ENCODE data around the gene GRSF1.
A peak's percentile ranks its signal among the peaks of the same experiment; 100 is the strongest.
"Not testable (repeated sequence)": the region's sequence is repeated elsewhere in the genome, so short reads cannot be mapped to it uniquely, and the experiment has no call there.

The GRSF1 gene

DNA sequence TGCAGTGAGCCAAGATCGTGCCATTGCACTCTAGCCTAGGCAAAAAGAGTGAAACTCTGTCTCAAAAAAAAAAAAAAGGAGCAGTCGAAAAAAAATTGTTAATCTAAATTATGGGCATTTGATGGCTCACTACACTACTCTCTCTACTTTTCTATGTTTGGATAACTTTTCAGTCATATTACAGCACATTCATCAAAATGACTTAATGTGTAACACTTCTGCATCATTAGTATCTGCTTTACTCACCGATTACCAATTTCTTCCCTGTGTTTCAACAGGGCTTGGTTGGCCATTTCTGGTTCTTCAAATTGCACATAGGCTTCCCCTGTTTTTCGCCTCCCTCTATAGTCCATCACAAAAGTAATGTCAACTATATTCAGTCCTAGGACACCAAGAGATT is 8.4 kb downstream of the GRSF1 start:
- DNase-seq: no peak

DNA sequence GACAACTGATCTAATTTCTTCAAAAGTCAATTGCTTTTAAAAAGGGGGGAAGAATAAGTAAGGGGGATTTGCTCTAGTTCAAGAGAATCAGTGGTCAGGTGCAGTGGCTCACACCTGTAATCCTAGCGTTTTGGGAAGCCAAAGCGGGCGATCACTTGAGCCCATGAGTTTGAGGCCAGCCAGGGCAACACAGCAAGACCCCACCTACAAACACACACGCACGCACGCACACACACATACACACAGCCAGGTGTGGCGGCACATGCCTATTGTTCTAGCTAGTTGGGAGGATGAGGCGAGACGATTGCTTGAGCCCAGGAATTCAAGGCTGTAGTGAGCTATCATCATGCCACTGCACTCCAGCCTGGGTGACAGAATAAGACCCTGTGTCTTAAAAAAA is 9.6 kb downstream of the GRSF1 start:
- no peak for DNase-seq

DNA sequence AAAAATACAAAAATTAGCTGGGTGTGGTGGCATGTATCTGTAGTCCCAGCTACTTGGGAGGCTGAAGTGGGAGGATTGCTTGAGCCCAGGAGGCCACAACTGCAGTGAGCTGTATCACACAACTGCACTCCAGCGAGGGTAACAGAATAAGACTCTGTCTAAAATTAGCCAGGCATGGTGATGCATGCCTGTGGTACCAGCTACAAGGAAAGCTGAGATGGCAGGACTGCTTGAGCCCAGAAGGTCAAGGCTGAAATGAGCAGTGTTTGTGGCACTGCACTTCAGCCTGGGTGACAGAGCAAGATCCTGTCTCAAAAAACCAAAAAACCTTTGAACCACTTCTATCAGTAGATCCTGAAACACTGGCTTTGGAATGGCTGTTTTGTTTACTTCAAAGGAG is 10.2 kb downstream of the GRSF1 start:
- DNase-seq: no peak

DNA sequence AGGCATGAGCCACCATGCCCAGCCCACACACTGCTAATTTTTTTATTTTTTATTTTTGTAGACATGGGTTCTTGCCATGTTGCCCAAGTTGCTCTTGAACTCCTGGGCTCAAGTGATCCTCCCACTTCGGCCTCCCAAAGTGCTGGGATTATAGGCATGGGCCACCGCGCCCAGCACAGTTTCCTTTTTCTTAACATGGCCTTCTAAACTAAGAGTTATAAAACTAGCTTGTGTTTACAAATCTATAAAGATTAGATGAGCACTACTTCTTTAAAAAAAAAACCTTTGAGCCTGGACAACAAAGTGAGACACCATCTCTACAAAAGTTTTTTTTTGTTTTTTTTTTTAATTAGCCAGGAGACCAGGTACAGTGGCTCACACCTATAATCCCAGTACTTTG is 10.7 kb downstream of the GRSF1 start:
- no peak for DNase-seq

DNA sequence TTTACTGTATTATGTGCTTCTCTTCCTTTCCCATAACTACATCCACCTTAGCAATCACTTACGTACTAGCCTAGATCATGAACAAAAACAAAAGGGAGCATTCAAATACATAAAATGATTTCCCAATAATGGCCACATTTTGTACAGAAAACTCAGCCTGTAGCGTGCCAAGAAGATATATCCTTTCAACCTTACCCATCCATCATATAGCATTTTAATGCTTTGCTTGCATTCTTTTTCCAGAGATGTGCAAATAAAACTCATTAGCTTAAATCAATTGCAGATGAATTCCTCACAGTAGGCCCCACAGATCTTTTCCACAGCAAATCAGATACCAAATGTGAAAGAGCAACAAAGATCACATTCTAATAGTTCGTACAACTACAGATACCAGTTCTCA is 20.8 kb downstream of the GRSF1 start:
- DNase-seq: no peak

DNA sequence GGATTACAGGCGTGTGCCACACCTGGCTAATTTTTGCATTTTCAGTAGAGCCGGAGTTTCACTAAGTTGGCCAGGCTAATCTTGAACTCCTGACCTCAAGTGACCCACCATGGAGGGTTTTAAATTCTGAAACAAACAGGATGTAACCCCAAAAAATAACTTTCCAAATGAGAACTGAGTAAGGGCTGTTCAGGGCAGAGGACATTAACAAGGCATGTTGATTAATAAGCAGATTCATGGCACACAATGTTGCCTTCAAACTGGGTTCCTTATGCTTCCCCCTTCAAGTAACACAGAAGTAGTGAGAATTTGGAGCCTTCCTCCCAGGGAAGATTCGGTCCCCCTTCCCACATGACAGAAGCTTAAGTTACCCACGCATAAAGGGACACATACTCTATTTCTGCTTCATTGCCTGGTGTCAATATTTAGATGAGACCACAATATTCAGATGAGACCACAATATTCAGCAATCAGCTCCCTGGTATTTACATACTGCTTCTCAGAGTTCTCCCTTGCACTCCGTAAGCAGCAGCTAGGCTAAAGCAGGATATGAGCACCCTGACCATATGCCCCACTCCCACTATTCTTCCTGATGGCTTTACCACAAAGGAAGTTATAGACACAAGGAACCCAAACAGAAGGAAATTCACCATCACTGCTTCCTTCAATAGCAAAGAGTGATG is 21.4 kb downstream of the GRSF1 start:
- no peak for DNase-seq

DNA sequence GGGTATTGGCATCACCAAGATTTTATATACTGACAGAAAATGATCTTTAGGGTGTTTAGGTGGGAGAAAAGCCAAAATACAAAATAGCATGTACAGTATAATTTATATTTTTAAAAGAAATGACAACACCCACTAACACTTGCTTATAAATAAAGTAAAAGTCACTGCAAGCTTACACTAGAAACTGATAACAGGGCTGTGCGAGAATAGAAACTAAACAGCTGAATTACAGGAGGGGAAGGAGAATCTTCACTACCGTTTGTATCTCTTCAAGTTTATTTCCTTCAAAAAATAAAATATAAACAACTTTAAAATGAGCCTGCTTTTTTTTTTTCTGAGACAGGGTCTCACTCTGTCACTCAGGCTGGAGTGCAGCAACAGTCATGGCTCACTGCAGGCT is 22.8 kb downstream of the GRSF1 start:
- DNase-seq: no peak

DNA sequence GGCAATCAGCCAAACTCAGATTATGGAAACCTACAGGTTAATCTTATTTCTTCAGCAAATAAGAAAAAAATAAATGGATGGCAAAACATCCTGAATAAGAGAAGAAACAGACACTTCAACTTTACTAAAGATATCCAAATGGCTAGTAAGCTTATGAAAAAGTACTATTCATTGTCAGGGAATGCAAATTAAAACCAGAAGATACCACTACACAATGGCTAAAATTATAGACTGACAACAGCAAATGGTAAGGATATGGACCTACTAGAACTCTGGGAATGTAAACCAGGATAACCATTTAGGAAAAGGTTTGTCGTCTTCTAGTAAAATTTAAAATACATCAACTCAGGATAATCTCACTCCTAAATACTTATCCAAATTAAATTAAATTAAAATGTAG is 24.3 kb downstream of the GRSF1 start:
- no peak for DNase-seq

DNA sequence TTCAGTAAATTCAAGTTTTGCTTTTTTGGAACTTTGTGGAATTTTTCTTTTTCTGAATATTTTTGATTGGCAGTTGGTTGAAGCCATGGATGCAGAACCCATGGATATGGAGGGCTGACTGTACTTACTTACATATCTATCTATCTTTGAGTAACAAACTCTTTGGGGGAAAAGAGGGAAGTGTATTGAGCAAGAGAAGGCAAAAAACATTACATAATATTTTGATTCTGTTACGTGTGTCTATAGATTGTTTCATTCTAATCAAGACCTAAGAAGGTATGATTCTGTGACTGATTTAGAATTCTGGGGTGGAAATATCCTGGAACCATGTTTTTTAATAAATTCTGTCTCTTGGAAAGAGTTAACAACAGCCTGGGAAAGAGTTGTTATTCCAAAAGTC is 31.5 kb downstream of the GRSF1 start:
- DNase-seq: peak; percentile 39

DNA sequence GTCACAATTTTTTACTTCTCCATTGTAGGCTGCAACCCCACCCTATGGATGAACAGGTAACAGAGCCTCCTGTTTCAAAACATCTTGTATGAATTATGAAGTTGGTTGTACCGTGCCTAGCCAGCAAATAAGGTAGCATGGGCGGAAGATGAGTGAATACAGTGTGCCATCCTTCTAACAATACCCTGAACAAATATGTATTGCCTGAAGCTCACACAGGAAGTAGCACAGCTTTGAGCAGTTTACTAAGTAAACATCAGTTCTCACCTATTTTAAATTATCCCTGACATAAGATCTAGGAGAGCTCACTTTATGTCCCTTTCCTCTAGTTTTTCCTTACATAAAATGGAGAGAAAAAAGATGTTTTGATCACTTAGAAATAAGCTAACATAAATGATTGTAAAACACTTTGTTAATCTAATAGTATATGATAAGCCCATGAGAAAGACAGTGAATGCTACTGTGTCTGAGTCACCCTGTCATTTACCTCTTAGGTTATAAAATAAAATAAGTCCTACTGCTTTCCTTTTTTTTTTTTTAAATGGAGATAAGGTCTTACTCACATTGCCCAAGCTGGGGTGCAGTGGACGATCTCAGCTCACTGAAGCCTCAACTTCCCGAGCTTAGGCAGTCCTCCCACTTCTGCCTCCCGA is 36.6 kb downstream of the GRSF1 start:
- no peak for DNase-seq

DNA sequence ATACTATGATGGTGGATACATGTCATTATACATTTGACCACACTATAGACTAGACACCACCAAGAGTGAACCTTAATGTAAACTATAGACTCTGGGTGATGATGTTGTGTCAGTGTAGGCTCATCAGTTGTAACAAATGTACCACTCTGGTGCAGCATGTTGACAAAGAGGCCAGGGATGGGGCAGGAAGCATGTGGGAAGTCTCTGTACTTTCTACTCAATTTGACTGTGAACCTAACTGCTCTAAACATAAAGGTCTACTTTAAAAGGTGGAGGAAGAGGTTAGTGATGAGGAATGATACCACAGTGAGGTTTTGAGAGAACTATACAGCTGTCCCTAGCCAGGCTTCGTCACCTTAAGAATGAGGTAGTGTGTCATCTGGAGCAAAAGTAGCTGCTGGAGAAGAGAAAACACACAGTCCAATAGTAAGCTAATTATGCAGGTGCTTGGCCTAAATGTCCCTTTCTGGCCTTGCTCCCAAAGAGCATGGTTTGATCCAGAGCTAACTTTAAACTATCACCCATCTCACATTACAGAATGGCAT is 38.4 kb downstream of the GRSF1 start:
- DNase-seq: no peak

DNA sequence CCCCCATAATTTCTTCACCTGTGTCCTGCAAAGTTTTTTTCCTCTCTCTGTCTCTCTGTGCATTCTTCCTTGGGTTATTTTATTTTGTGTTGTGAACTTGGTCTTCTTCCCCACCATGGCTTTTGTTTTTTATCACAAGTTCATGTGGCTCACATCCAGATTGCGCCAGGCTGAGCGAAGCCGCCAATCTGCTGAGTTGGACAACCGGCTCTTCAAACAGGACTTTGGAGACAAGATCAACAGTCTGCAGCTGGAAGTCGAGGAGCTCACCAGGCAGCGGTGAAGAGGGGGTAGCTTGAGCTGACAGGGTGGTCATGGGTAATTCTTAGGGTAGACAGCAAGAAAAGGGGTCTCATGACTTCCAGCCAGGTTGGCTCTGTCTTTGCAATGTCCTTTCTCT is 46.1 kb downstream of the GRSF1 start:
- no peak for DNase-seq

DNA sequence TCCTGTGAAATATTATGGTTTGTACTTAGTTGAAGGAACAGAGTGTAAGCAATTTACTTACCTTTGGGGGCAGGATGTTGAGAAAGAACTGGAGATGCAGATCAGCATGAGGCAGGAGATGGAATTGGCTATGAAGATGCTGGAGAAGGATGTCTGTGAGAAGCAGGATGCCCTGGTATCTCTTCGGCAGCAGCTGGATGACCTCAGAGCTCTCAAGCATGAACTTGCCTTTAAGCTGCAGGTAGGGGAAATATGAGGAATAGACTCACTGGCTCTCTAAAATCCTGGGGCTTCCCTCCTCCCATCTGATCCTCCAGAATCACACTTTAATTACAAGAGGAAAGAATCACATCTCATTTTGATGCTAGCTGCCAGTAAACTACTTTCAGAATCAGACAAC is 51.0 kb downstream of the GRSF1 start:
- no peak for DNase-seq

DNA sequence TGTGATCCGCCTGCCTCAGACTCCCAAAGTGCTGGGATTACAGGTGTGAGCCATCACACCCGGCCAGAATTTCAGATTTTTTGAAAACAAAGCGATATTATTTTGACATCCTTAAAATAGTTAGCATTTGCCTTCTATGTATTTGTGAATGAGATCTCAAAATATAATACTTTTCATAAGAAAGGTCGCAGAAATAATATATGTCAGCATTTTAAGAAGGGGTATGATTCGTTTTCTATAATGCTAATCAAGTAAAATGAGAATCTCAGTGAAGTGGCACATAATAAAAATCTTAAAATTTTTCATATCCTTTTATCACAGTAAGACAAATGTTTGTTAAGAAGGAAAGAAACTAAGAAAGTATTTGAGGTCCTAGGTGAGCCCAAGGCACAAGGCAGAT is 52.2 kb downstream of the GRSF1 start:
- DNase-seq: no peak

DNA sequence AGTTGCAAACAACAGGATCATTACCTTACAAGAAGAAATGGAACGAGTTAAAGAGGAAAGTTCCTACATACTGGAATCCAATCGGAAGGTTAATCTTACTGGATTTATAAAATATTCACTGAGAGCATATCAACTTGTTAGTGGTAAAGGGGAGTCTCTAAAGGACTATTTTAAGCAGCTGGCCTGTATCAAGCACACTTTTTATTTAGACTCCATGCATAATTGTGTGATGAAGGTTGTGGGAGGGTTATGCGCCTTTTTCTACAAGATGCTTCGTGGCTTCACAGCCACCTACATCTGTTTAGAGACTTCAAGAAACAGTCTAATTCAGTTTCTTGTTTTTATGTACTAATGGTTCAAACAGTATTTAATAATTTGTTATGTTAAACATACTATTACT is 56.6 kb downstream of the GRSF1 start:
- DNase-seq: no peak

DNA sequence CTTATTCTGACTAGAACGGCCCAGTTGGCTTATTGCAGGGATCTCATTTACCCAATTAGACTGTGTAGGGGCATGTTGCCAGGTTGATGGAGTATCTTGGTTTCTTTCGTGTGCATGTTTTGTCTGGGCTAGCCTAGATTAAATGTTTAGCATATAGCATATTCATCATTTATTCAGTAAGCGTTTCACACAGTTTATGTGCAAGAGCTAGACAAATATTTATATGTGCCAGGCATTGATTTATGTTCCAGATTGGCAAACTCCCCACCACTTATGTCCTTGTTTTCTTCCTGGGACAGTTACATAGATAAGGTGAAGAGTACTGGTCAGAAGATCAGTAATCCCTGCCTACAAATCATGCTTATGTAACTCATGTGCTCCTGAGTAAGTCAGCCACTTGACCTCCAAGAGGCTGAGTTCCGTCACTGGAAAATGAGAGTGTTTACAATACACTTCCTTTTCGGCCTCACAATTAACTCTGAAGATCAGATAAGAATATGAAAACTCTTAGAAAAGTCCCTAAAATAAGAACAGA is 60.7 kb downstream of the GRSF1 start:
- DNase-seq: no peak

DNA sequence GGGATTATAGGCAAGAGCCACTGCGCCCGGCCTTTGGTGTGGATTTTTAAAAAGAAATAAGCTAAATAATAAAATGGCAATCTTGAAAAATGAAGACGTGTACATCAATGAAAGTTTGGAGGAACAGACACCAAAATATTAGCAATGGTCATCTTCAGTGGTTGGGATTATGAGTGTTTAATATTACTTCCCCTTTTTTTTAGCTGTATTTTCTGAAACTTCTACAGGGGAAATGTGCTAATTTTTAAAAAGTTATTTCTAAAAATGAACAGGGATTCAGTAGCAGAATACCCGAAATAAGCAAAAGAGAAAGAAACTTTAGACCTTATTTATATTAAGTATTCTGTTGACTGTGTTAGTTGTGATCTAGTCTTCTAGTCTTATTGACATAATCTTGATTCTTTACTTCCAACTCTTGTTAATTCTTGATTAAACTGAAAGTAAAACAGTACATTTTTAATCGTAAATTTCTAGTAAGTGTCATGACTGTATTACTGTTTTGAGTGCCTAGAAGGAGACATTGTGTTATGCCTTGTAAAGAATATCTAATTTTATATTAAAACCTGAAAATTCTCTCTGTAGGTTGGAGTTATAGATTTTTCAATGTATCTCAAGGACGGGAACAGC is 66.6 kb downstream of the GRSF1 start:
- no peak for DNase-seq

DNA sequence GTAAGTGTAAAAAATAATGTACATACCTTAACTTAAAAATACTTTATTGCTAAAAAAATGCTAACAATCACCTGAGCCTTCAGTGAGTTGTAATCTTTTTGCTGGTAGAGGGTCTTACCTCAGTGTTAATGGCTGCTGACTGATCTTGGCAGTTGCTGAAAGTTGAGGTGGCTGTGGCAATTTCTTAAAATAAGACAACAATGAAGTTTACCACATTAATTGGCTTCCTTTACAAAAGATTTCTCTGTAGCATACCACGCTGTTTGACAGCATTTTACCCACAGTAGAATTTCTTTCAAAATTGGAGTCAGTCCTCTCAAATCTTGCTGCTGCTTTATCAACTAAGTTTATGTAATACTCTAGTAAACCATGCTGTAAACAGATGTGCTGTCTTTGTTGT is 70.3 kb downstream of the GRSF1 start:
- not testable (repeated sequence) for DNase-seq

DNA sequence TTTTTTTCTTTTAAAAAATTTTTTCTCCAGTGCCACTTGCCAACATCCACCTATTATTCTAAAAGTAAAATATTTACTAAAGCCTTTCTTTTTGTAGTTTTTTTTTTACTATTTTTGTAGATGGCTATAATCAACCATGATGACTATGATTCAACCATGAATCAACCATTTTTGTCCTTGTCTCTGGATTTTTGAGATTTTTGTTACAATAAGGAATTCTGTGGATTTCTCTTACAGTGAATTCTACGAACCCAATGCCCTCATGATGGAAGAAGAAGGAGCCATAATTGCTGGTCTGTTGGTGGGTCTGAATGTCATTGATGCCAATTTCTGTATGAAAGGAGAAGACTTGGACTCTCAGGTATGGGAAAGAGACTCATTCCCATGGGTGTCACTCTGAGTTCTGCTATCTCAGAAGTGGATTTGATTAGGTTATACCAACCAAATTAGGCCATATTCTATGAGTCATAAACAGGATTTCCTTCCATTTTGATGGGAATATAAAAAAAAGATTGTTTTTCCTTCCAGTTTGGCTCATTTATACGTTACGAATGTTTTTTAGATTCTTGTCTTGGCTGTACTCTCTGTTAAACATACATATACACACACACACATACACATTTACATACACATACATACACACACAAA is 71.3 kb downstream of the GRSF1 start:
- DNase-seq: no peak

Measured in OCI-M1 (cell line).